ENCODE results near the gene LBX1.
"Not testable (repeated sequence)": the region's sequence is repeated elsewhere in the genome, so short reads cannot be mapped to it uniquely, and the experiment has no call there.

The LBX1 gene

GRCh38 chr10:101208543-101208942 is 20.7 kb downstream of the LBX1 start:
- no peak for DNase-seq (ENCODE audit: low spot score)

GRCh38 chr10:101207026-101207425 is 22.2 kb downstream of the LBX1 start:
- DNase-seq (ENCODE audit: low spot score): no peak

- DNase-seq (ENCODE audit: low spot score): not testable (repeated sequence)
These were observed 26.6 kb downstream of the LBX1 start for GRCh38 chr10:101202667-101203066.

GRCh38 chr10:101198326-101198977 is 30.8 kb downstream of the LBX1 start:
- DNase-seq (ENCODE audit: low spot score): not testable (repeated sequence)

DNA sequence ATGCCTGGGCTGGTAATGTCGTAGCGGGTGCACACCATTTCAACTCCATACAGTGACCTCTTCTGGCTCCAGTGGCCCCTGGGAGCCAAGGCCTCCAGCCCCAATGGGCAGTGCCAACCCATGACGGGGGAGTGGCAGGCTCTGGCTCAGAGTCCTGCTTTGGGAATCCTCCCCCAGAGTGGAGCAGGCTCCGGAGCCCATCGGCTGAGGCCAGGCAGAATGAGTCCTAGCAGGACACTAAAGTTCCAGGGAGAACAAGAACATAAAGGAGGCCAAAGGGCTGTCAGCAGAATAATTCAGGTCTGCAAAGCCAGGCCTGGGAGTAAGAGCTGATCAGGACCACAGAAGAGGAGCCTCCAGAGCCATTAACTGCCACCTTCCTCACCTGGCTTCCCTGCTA is 33.3 kb downstream of the LBX1 start:
- DNase-seq (ENCODE audit: low spot score): no peak

DNA sequence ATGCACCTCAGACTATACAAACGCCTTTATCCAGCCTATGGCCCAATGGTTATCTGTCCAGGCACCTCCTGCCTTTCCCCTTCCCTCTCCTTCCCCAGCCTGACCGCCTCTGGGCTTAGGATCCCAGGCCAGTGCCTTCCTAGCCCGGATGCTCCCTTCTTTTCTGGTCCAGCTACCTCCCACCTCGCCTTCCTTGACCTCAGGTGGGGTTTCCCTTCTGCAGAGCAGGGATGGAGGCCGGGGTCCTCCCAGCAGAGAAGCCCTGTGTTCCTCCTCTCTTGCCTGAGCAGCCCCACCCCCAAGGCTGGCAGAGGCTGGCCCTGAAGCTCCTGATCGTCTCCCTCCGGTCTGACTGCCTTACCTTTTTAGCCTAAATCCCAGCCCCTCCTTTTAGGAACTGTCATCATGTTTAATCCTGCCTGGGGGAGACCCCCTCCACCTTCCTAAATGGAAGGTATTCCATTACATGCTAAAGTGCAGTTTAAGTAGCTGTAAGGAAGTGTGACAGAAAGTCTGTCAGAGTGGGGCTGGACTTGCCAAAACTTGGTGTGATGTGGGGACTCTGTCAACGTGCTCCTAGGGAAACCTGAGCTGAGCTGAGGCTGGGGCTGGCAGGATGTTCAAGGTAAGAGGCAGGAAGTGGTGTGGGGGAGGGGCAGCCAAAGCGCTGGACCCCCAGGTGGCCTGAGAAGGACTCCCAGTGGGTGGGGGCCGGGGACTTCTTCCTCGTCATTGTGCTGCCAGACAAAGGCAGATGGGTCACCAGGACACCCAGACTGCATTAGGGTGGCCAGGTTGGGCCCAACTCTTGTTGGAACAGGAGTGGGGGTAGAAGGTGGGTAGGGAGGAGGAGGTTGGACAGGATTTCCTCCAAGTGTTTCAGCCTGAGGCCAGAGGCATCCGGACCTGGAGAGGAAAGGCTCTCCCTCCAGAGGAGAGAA is 39.5 kb downstream of the LBX1 start:
- DNase-seq (ENCODE audit: low spot score): no peak

DNA sequence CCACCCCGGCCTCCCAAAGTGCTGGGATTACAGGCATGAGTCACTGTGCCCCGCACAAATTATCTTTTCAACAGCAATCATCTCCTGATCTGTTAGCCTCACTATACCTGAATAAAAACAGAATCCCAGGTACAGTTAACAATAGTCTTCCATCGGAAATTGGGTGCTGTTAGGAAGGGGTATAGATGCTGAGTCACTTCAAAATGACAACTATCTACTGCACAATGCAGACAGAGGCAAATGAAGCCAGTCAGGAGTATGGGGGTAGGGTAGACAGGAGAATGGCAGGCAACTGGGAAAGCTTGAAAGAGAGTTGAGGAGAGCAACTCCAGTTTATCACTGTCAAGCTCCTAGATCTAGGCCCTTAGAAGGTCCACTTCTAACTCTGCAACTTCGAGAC is 40.3 kb downstream of the LBX1 start:
- DNase-seq (ENCODE audit: low spot score): no peak

- DNase-seq (ENCODE audit: low spot score): no peak
These were observed 45.6 kb downstream of the LBX1 start for GRCh38 chr10:101183458-101184183.

- no peak for DNase-seq (ENCODE audit: low spot score)
These were observed 46.3 kb downstream of the LBX1 start for GRCh38 chr10:101182936-101183335.

Data from left forelimb (tissue), 1 donor.